MM.1S (cell line): Measurements from ENCODE around the gene CNNM1.

Experiments
- DNase-seq: peaks from one replicate; pipeline ENCODE4 v3.0.0-alpha.2; 2015
- H2AFZ ChIP-seq: fragments of 300-600 bp; sonication (generic); 2 replicates; pipeline ENCODE4 v1.6.0; 2016; ENCODE audit warnings: antibody characterized with exemption, low read length
- H3F3A ChIP-seq: fragments of 300-600 bp; sonication (generic); 2 replicates; pipeline ENCODE4 v1.6.1; 2016; ENCODE audit warnings: mild to moderate bottlenecking, antibody characterized with exemption, low read length, moderate library complexity, mixed read lengths; ENCODE audit not compliant: insufficient read depth
- H3K27ac ChIP-seq: fragments of 300-600 bp; sonication (generic); 2 replicates; pipeline ENCODE4 v1.5.1; 2016; ENCODE audit warnings: mild to moderate bottlenecking, low read length
- H3K27me3 ChIP-seq: fragments of 300-600 bp; sonication (generic); replicated peaks from 2 replicates; pipeline ENCODE4 v1.6.0; 2016; ENCODE audit warnings: low read length; ENCODE audit not compliant: insufficient read depth
- H3K36me3 ChIP-seq: fragments of 300-600 bp; sonication (generic); replicated peaks from 2 replicates; pipeline ENCODE4 v1.6.1; 2016; ENCODE audit warnings: mild to moderate bottlenecking, low read length, mixed read lengths; ENCODE audit not compliant: insufficient read depth
- H3K4me1 ChIP-seq: fragments of 300-600 bp; sonication (generic); 2 replicates; pipeline ENCODE4 v1.6.1; 2016; ENCODE audit warnings: low read length, mixed read lengths
- H3K4me2 ChIP-seq: fragments of 300-600 bp; sonication (generic); 2 replicates; pipeline ENCODE4 v1.6.0; 2016; ENCODE audit warnings: low read depth, low read length
- H3K4me3 ChIP-seq: fragments of 300-600 bp; sonication (generic); 2 replicates; pipeline ENCODE4 v1.5.1; 2016; ENCODE audit warnings: low read length, mixed read lengths
- H3K79me2 ChIP-seq: fragments of 300-600 bp; sonication (generic); 2 replicates; pipeline ENCODE4 v1.6.1; 2016; ENCODE audit warnings: mixed run types, low read length, mixed read lengths
- H3K9ac ChIP-seq: fragments of 300-600 bp; sonication (generic); 2 replicates; pipeline ENCODE4 v1.6.1; 2016; ENCODE audit warnings: low read length, mixed read lengths
- H3K9me2 ChIP-seq: fragments of 300-600 bp; sonication (generic); replicated peaks from 2 replicates; pipeline ENCODE4 v1.6.1; 2016; ENCODE audit warnings: mild to moderate bottlenecking, low read length, mixed read lengths; ENCODE audit not compliant: insufficient read depth
- H3K9me3 ChIP-seq: fragments of 300-600 bp; sonication (generic); replicated peaks from 2 replicates; pipeline ENCODE4 v1.6.1; 2016; ENCODE audit warnings: mild to moderate bottlenecking, low read length, mixed read lengths; ENCODE audit not compliant: insufficient read depth
- H4K20me1 ChIP-seq: fragments of 300-600 bp; sonication (generic); 2 replicates; pipeline ENCODE4 v1.6.1; 2016; ENCODE audit warnings: mild to moderate bottlenecking, low read length, moderate library complexity, mixed read lengths; ENCODE audit not compliant: insufficient read depth
- CTCF ChIP-seq: fragments of 300-600 bp; sonication (generic); IDR thresholded peaks from 2 replicates; pipeline ENCODE4 v1.5.1; 2016; ENCODE audit warnings: antibody characterized with exemption, low read length, mixed read lengths
- EZH2 ChIP-seq: fragments of 300-600 bp; sonication (generic); optimal IDR thresholded peaks from 2 replicates; pipeline ENCODE3; 2017; ENCODE audit warnings: low read depth, mild to moderate bottlenecking, antibody characterized with exemption, low read length, mixed read lengths
- EZH2phosphoT487 ChIP-seq: fragments of 300-600 bp; sonication (generic); IDR thresholded peaks from 2 replicates; pipeline ENCODE4 v1.6.1; 2018; ENCODE audit warnings: antibody characterized with exemption, low read length

CNNM1 gene

GRCh38 chr10:99410146-99410545 lies 81.0 kb downstream of the CNNM1 start:
- Histone ChIP-seq H3F3A (no peaks in the 10 kb centered on the region), H3K4me2 (no peak overlapping the region), H3K27me3 (no peaks in the 10 kb centered on the region), H3K9ac (no peak overlapping the region), H2AFZ (no peak overlapping the region), H4K20me1 (no peaks in the 10 kb centered on the region), H3K4me3 (no peak overlapping the region), H3K9me2 (no peaks in the 10 kb centered on the region), H3K36me3 (no peaks in the 10 kb centered on the region), H3K4me1 (no peaks in the 10 kb centered on the region), H3K27ac (no peak overlapping the region), H3K9me3 (no peaks in the 10 kb centered on the region), H3K79me2 (peaks cover 40% of the 10 kb centered on the region)
- TF ChIP-seq CTCF (no peak), EZH2 (no peak), EZH2phosphoT487 (no peak)
- DNase-seq, result no peak

GRCh38 chr10:99410876-99411275 lies 81.7 kb downstream of the CNNM1 start:
- Histone ChIP-seq H3K9me2 (no peaks in the 10 kb centered on the region), H3K4me1 (no peaks in the 10 kb centered on the region), H3K36me3 (no peaks in the 10 kb centered on the region), H3K9ac (no peak overlapping the region), H3K79me2 (peaks cover 40% of the 10 kb centered on the region), H3K27ac (no peak overlapping the region), H3K27me3 (no peaks in the 10 kb centered on the region), H3K9me3 (no peaks in the 10 kb centered on the region), H3F3A (no peaks in the 10 kb centered on the region), H2AFZ (no peak overlapping the region), H3K4me2 (no peak overlapping the region), H4K20me1 (no peaks in the 10 kb centered on the region), H3K4me3 (no peak overlapping the region)
- TF ChIP-seq EZH2 (no peak), CTCF (no peak), EZH2phosphoT487 (no peak)
- DNase-seq, result no peak

GRCh38 chr10:99411546-99411945 lies 82.4 kb downstream of the CNNM1 start:
- no peak for TF ChIP-seq EZH2phosphoT487
- no peak for TF ChIP-seq EZH2
- no peak for TF ChIP-seq CTCF
- no peak overlapping the region for H2AFZ ChIP-seq
- H3K9me3 ChIP-seq, result no peaks in the 10 kb centered on the region
- no peaks in the 10 kb centered on the region for H3K36me3 ChIP-seq
- H3K9me2 ChIP-seq, result no peaks in the 10 kb centered on the region
- no peaks in the 10 kb centered on the region for H4K20me1 ChIP-seq
- no peaks in the 10 kb centered on the region for H3K4me1 ChIP-seq
- no peaks in the 10 kb centered on the region for H3F3A ChIP-seq
- no peak overlapping the region for H3K4me2 ChIP-seq
- H3K4me3 ChIP-seq, result no peak overlapping the region
- H3K27me3 ChIP-seq, result no peaks in the 10 kb centered on the region
- no peak for DNase-seq
- H3K79me2 ChIP-seq, result peaks cover 43% of the 10 kb centered on the region
- no peak overlapping the region for H3K9ac ChIP-seq
- H3K27ac ChIP-seq, result no peak overlapping the region
